HepG2 (cell line): Measurements from ENCODE around the gene EPB41L5. TPM values are rescaled to one million over a fixed set of nuclear protein-coding genes. Genes with fewer than 3 reads are reported as not detected.
A peak's percentile ranks its signal among the peaks of the same experiment; 100 is the strongest.

Experiments
- ATAD3A ChIP-seq: sonication (generic); formaldehyde crosslinking; IDR thresholded peaks from 2 replicates; pipeline ENCODE4 v1.4.0; 2020; ENCODE audit warnings: missing genetic modification reagents
- DNMT1 ChIP-seq: sonication (generic); formaldehyde crosslinking; IDR thresholded peaks from 2 replicates; pipeline ENCODE4 v1.5.1; 2020; ENCODE audit warnings: mild to moderate bottlenecking, missing genetic modification reagents
- GATAD2A ChIP-seq: IDR thresholded peaks from 2 replicates; pipeline ENCODE4 v1.6.1; 2016
- GZF1 ChIP-seq: sonication (generic); formaldehyde crosslinking; IDR thresholded peaks from 2 replicates; pipeline ENCODE4 v1.5.1; 2020; ENCODE audit warnings: mild to moderate bottlenecking, missing genetic modification reagents
- HOXA9 ChIP-seq: sonication (generic); formaldehyde crosslinking; IDR thresholded peaks from 2 replicates; pipeline ENCODE4 v1.8.1; 2022; ENCODE audit warnings: missing genetic modification reagents, mild to moderate bottlenecking, moderate library complexity, borderline replicate concordance
- KLF6 ChIP-seq: IDR thresholded peaks from 2 replicates; pipeline ENCODE4 v1.8.0; 2016; ENCODE audit warnings: missing biosample characterization, missing genetic modification reagents
- MATR3 ChIP-seq: sonication (generic); formaldehyde crosslinking; IDR thresholded peaks from 2 replicates; pipeline ENCODE4 v1.4.0; 2020; ENCODE audit warnings: missing genetic modification reagents
- MTF2 ChIP-seq: sonication (generic); formaldehyde crosslinking; IDR thresholded peaks from 2 replicates; pipeline ENCODE4 v1.5.0; 2020; ENCODE audit warnings: missing genetic modification reagents, borderline replicate concordance
- NFYB ChIP-seq: sonication (generic); formaldehyde crosslinking; IDR thresholded peaks from 2 replicates; pipeline ENCODE4 v1.4.0; 2020; ENCODE audit warnings: missing genetic modification reagents
- STAT5B ChIP-seq: sonication (generic); formaldehyde crosslinking; IDR thresholded peaks from 2 replicates; pipeline ENCODE4 v1.4.0; 2020; ENCODE audit warnings: missing genetic modification reagents
- TARDBP ChIP-seq: sonication (generic); formaldehyde crosslinking; IDR thresholded peaks from 2 replicates; pipeline ENCODE4 v1.8.0; 2022; ENCODE audit warnings: mild to moderate bottlenecking, missing genetic modification reagents
- U2AF1 ChIP-seq: fragments of 200-400 bp; formaldehyde crosslinking; optimal IDR thresholded peaks from 2 replicates; pipeline ENCODE3; 2017; ENCODE audit warnings: mild to moderate bottlenecking, low read depth, low read length
- ZEB1 ChIP-seq: IDR thresholded peaks from 2 replicates; pipeline ENCODE4 v1.6.1; 2012; ENCODE audit warnings: mild to moderate bottlenecking, low read depth, inconsistent platforms; ENCODE audit not compliant: insufficient replicate concordance
- ZNF101 ChIP-seq: sonication (generic); formaldehyde crosslinking; IDR thresholded peaks from 2 replicates; pipeline ENCODE4 v1.4.0; 2020; ENCODE audit warnings: mild to moderate bottlenecking, low read depth, missing genetic modification reagents, borderline replicate concordance
- ZNF12 ChIP-seq: sonication (generic); formaldehyde crosslinking; IDR thresholded peaks from 2 replicates; pipeline ENCODE4 v1.5.0; 2020; ENCODE audit warnings: missing genetic modification reagents
- ZNF30 ChIP-seq: sonication (generic); formaldehyde crosslinking; IDR thresholded peaks from 2 replicates; pipeline ENCODE4 v1.5.0; 2020; ENCODE audit warnings: mild to moderate bottlenecking, missing genetic modification reagents
- ZNF335 ChIP-seq: sonication (generic); formaldehyde crosslinking; IDR thresholded peaks from 2 replicates; pipeline ENCODE4 v1.4.0; 2020; ENCODE audit warnings: missing genetic modification reagents
- ZNF337 ChIP-seq: sonication (generic); formaldehyde crosslinking; IDR thresholded peaks from 2 replicates; pipeline ENCODE4 v1.5.1; 2020; ENCODE audit warnings: missing genetic modification reagents, low read depth, mild to moderate bottlenecking, borderline replicate concordance
- ZNF451 ChIP-seq: sonication (generic); formaldehyde crosslinking; IDR thresholded peaks from 2 replicates; pipeline ENCODE4 v1.5.0; 2020; ENCODE audit warnings: mild to moderate bottlenecking, missing genetic modification reagents
- ZNF577 ChIP-seq: sonication (generic); formaldehyde crosslinking; IDR thresholded peaks from 2 replicates; pipeline ENCODE4 v1.4.0; 2020; ENCODE audit warnings: mild to moderate bottlenecking, low read depth, missing genetic modification reagents, borderline replicate concordance
- ZNF782 ChIP-seq: sonication (generic); formaldehyde crosslinking; IDR thresholded peaks from 2 replicates; pipeline ENCODE4 v1.4.0; 2020; ENCODE audit warnings: missing genetic modification reagents, mild to moderate bottlenecking, borderline replicate concordance
- ZNF816 ChIP-seq: sonication (generic); formaldehyde crosslinking; IDR thresholded peaks from 2 replicates; pipeline ENCODE4 v1.8.0; 2022; ENCODE audit warnings: missing genetic modification reagents, mild to moderate bottlenecking, borderline replicate concordance
- polyA plus RNA-seq, 8 experiments: library from polyadenylated mRNA; depleted of rRNA in 3 of 8; stranded (reverse) in 7 of 8; unstranded in 1 of 8; fragments of >200 nt; fragmentation: Illumina TruSeq in 4 of 8; extraction: Trizol in 4 of 8; gene quantifications; 2 replicates each; pipeline versions ENCODE4 v1.2.1 to v1.2.3, GENCODE V29; 2011 to 2016; ENCODE audit warnings: low read depth in 4 of 8, missing spikeins in 1 of 8, mixed read lengths in 1 of 8; ENCODE audit not compliant: insufficient read depth in 1 of 8
- total RNA-seq, 5 experiments: library from RNA; depleted of rRNA; stranded (reverse); fragments of >200 nt; fragmentation: Illumina TruSeq; extraction: Trizol; gene quantifications; 2 replicates each; pipeline ENCODE4 v1.2.3, GENCODE V29; 2016; ENCODE audit warnings: low read depth in 1 of 5
- TF ChIP-seq, protein P1 (sequence below): sonication (generic); formaldehyde crosslinking; IDR thresholded peaks from 2 replicates; pipeline ENCODE4 v1.4.0; 2020; ENCODE audit warnings: missing genetic modification reagents
- TF ChIP-seq, protein P2 (sequence below): sonication (generic); formaldehyde crosslinking; IDR thresholded peaks from 2 replicates; pipeline ENCODE4 v1.4.0; 2020; ENCODE audit warnings: missing genetic modification reagents, low read depth, mild to moderate bottlenecking, borderline replicate concordance
- TF ChIP-seq, protein P3 (sequence below): IDR thresholded peaks from 2 replicates; pipeline ENCODE4 v1.6.1; 2018; ENCODE audit warnings: missing genetic modification reagents, mild to moderate bottlenecking, missing compliant biosample characterization

Gene EPB41L5
- total and polyA plus RNA-seq, 2 of the 13 experiments (the other 11 are each of a cell fraction or from before 2014, with no cell fraction given): 40.5 to 47.5 TPM

DNA sequence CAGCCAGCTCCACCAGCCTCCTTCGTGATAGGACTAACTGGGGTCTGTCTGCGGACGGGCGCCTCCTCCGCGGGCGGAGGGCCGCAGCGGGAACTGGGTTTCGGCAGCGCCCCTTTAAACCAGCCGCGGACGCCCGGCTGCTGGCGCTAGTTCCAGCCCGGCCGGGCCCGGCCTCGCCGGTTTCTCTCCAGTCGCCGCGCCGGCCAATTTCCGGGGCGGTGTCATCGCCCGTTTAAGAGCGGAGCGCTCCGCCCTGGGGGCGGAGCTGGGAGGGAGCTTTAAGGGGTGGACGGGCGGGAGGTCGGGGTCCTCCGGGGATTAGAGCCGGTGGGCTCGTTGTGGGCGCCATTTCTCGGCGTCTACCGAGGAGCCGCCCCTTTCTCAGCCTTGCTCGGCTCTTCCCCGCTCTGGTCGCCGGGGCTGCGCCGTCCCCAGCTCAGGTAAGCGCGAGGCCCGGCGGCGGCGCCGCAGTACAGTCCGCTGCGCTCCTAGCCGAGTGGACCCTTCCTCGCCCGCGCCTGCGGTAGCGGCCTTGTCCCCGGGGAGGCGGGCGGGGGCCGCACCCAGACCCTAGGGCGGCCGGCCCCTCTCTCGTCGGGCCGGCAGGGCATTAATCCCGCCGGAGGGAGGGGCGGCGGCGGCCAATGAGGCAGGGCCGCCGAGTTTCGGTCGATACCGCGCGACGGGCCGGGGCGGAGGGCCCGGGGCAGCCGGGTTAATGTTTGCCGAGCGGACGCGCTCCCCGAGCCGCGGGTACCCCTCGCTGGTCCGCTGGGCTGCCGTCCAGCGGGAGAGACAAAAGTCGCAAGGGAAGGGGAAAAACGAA is at the start of gene EPB41L5 (continued):
- TF ChIP-seq ZNF451 (CRISPR knock-in tag): peak; percentile 92; the same call in 1 of the 2 replicates
- peak; percentile 79 for TF ChIP-seq ZNF335 (CRISPR knock-in tag)
- no peak; the same call in 1 of the 2 replicates for TF ChIP-seq ZNF30
- no peak for TF ChIP-seq GZF1 (CRISPR knock-in tag)
- TF ChIP-seq KLF6 (CRISPR knock-in tag): peak; percentile 92; the same call in 1 of the 2 replicates
- TF ChIP-seq ZNF577 (CRISPR knock-in tag): no peak
- TF ChIP-seq ZNF12 (CRISPR knock-in tag): no peak; the same call in 1 of the 2 replicates
- TF ChIP-seq ZNF816 (CRISPR knock-in tag): no peak
- peak; percentile 64 for TF ChIP-seq ZEB1
- TF ChIP-seq ZNF101 (CRISPR knock-in tag): peak; percentile 47; the same call in 1 of the 2 replicates
- peak; percentile 91 for TF ChIP-seq MTF2 (CRISPR knock-in tag)
- peak; percentile 66 for TF ChIP-seq U2AF1
- TF ChIP-seq MATR3: no peak
- no peak for TF ChIP-seq DNMT1
- peak; percentile 93 for TF ChIP-seq ZNF782
- TF ChIP-seq TARDBP: peak; percentile 73
- TF ChIP-seq NFYB (CRISPR knock-in tag): peak; percentile 75
- TF ChIP-seq HOXA9 (CRISPR knock-in tag): peak; percentile 74; the same call in 1 of the 2 replicates
- no peak for TF ChIP-seq ATAD3A (CRISPR knock-in tag)
- peak; percentile 35; the same call in 1 of the 2 replicates for TF ChIP-seq GATAD2A (CRISPR knock-in tag)
- TF ChIP-seq STAT5B (CRISPR knock-in tag): peak; percentile 21; the same call in 1 of the 2 replicates
- TF ChIP-seq, protein P1, sequence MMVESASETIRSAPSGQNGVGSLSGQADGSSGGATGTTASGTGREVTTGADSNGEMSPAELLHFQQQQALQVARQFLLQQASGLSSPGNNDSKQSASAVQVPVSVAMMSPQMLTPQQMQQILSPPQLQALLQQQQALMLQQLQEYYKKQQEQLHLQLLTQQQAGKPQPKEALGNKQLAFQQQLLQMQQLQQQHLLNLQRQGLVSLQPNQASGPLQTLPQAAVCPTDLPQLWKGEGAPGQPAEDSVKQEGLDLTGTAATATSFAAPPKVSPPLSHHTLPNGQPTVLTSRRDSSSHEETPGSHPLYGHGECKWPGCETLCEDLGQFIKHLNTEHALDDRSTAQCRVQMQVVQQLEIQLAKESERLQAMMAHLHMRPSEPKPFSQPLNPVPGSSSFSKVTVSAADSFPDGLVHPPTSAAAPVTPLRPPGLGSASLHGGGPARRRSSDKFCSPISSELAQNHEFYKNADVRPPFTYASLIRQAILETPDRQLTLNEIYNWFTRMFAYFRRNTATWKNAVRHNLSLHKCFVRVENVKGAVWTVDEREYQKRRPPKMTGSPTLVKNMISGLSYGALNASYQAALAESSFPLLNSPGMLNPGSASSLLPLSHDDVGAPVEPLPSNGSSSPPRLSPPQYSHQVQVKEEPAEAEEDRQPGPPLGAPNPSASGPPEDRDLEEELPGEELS (CRISPR knock-in tag): peak; percentile 63
- TF ChIP-seq ZNF337 (CRISPR knock-in tag): no peak
- TF ChIP-seq, protein P2, sequence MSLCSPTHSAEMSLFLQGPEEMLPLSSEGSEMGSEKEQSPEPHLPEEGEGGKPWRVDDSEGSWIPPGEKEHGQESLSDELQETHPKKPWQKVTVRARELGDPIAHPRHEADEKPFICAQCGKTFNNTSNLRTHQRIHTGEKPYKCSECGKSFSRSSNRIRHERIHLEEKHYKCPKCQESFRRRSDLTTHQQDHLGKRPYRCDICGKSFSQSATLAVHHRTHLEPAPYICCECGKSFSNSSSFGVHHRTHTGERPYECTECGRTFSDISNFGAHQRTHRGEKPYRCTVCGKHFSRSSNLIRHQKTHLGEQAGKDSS (CRISPR knock-in tag): peak; percentile 45; the same call in 1 of the 2 replicates
- TF ChIP-seq, protein P3, sequence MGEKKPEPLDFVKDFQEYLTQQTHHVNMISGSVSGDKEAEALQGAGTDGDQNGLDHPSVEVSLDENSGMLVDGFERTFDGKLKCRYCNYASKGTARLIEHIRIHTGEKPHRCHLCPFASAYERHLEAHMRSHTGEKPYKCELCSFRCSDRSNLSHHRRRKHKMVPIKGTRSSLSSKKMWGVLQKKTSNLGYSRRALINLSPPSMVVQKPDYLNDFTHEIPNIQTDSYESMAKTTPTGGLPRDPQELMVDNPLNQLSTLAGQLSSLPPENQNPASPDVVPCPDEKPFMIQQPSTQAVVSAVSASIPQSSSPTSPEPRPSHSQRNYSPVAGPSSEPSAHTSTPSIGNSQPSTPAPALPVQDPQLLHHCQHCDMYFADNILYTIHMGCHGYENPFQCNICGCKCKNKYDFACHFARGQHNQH: peak; percentile 91
